ENCODE data around the gene SLC39A11. TPM values are rescaled to one million over a fixed set of nuclear protein-coding genes. Genes with fewer than 3 reads are reported as not detected.
"Not testable (repeated sequence)": the region's sequence is repeated elsewhere in the genome, so short reads cannot be mapped to it uniquely, and the experiment has no call there.

Gene SLC39A11
- total RNA-seq, 1 experiment from 2014 or later, result 8.6 TPM

DNA sequence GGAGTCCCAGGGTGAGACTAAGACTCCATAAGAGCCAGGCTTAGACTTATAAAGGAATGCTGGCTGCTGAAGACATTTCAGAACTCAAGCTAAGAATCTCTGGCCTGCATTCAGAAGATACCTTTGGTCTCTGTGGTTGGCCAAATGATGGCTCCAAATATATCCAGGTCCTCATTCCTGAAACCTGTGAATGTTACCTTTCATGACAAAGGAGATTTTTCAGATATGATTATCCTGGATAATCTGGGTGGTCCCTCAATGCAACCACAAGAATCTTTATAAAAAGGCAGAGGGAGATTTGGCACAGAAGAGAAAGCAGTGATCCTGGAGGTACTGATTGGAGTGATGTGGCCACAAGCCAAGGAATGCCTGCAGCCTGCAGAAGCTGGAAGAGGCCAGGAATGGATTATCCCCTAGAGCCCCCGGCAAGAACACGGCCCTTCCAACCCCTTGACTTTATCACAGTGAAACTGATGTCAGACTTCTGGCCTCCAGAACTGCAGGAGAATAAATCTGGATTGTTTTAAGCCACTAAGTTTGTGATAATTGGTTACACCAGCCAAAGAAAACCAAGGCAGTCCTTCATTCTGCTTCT lies 253.3 kb downstream of the SLC39A11 start:
- DNase-seq (ENCODE audit: low read depth), result no peak

DNA sequence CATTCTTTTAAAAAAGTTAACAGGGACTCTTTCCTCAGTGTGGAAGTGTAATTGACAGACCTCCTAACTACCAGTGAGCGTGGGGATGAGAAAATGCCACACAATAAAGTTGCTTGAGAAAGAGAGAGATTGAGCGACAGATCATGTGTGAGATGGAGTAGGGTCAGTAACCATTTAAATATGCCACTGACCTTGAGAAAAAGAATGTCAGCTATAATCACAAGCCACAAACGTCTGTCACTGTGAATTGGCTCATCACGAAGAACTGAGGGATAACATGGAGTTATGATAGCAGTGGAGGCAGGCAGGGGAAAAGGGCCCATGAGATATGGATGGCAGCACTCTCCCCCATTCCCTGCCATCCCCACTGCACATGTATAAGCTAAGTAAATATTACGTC lies 253.9 kb downstream of the SLC39A11 start:
- DNase-seq (ENCODE audit: low read depth), result peak; percentile 53

DNA sequence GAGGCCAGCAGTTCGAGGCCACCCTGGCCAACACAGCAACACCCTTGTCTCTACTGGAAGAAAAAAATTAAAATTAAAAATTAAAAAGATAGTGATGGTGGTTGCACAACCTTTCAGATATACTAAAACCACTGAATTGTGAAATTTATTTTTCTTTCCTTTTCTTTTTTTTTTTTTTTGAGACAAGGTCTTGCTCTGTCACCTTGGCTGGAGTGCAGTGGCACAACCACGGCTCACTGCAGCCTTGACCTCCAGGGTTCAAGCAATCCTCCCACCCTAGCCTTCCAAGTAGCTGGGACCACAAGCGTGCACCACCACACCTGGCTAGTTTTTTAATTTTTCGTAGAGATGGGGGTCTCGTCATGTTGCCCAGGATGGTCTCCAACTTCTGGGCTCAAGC lies 254.4 kb downstream of the SLC39A11 start:
- DNase-seq (ENCODE audit: low read depth), result no peak

DNA sequence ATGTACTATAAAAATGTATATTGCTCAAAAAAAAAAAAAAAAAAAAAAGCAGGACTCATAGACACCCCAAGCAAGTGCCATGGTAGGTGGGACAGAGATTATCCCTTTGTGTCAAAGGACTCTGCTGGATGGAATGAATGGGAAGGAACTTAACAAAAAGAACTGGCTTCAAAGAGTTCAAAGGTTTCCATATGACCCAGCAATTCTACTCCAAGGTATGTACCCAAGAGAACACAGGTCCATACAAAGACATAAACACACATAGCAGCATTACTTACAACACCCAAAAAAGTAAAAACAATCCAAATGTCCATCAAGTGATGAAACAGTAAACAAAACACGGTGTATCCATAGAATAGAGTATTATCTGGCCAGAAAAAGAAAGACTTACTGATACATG lies 255.2 kb downstream of the SLC39A11 start:
- DNase-seq (ENCODE audit: low read depth), result no peak

GRCh38 chr17:72833128-72833765 lies 259.2 kb downstream of the SLC39A11 start:
- DNase-seq (ENCODE audit: low read depth), result no peak

DNA sequence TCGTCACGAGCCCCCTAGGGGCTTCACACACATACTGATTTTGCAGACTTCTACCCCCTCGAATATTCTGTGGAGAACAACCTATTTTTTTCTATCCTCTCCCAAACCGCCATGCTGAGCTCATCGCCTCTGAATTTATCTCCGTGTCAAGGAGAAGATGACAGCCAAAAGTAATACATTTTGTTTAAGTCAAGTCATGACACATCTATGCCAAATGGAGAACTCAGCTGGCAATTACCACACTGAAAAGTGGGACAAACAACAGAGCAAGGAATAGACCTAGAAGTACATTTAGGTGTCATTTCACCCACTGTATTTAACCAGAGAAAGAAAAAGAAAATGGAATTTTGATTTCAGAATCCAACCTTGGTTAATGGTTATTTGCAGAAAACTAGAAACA lies 260.2 kb downstream of the SLC39A11 start:
- DNase-seq (ENCODE audit: low read depth), result no peak

- DNase-seq (ENCODE audit: low read depth), result no peak
These were observed 262.6 kb downstream of the SLC39A11 start for GRCh38 chr17:72829883-72830282.

DNA sequence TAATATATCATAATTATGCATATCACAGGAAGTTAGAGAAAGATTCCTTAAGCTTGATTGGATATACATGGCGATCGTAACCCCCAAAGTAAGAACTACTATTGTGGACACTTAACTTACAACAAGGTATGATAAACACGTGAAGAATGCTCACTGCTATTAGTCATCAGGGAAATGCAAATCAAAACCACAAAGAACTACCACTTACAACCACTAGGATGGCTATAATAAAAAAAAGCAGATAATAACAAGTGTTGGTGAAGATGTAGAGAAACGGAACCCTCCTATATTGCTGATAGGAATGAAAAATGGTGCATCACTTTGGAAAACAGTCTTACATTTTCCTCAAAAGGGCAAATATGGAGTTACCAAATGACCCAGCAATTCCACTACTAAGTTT lies 265.9 kb downstream of the SLC39A11 start:
- DNase-seq (ENCODE audit: low read depth), result peak; percentile 22

DNA sequence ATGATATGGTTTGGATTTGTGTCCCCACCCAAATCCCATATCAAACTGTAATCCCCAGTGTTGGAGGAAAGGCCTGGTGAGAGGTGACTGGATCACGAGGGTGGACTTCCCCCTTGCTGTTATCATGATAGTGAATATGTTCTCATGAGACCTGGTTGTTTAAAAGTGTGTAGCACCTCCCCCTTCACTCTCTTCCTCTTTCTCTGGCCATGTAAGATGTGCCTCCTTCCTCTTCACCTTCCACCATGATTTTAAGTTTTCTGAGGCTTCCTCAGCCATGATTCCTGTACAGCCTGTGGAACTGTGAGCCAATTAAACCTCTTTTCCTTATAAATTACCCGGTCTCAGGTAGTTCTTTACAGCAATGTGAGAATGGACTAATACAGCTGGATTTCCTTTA lies 266.4 kb downstream of the SLC39A11 start:
- not testable (repeated sequence) for DNase-seq (ENCODE audit: low read depth)

GRCh38 chr17:72825218-72825617 lies 267.3 kb downstream of the SLC39A11 start:
- no peak for DNase-seq (ENCODE audit: low read depth)

GRCh38 chr17:72824267-72824666 lies 268.2 kb downstream of the SLC39A11 start:
- not testable (repeated sequence) for DNase-seq (ENCODE audit: low read depth)

GRCh38 chr17:72822358-72823023 lies 270.0 kb downstream of the SLC39A11 start:
- DNase-seq (ENCODE audit: low read depth), result peak; percentile 31

- DNase-seq (ENCODE audit: low read depth), result no peak
These were observed 276.1 kb downstream of the SLC39A11 start for GRCh38 chr17:72816406-72816805.

DNA sequence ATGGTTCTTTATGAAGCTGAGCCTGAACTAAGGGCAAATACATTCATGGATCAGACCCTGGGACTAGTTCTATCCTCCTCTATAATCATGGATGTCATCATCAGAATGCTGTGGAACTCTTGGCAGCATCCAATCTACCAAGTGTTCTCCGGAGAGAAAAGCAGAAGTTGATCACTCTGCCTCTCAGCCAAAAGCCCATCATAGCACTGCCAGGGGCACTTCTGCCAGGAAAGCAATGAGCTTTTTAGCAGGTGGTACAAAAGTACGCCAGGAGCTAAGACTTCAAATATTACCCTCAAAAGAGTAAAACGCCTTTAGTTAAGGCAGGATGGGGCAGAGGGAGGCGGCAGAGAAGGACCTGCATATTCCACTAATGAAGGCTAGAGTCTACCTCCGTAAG lies 279.0 kb downstream of the SLC39A11 start:
- no peak for DNase-seq (ENCODE audit: low read depth)

GRCh38 chr17:72812823-72813222 lies 279.7 kb downstream of the SLC39A11 start:
- peak; percentile 79 for DNase-seq (ENCODE audit: low read depth)

DNA sequence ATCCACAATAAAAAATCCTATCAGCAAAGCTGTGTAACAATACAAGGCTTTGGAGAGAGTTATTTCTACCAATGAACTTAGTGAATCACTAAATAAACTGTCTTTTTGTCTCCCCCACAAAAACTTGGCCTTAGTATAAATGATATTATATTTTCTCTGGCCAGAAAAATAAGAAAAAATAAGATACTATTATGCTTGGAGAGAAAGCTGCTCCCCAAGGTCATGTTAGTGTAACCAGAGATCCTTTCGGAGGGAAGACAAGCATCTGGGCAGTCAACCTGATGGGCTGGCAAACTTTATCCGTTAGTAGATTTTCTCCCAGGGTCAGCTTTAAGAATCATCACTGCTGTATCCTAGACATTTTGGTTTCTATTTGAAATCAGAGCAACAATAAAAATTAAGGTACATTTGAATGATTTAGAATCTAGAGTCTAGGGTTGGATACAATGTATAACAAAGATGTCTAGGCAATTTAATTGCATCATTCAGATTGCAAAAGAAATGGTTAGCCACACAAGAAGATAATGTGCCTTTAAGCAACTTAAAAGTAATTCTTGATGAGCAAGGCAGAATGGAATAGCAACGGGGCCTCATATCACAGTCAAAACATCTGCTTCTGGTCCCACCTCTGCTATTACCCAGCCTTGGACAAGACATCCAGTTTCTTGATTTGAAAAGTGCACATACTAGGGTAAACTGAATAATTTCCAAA lies 280.4 kb downstream of the SLC39A11 start:
- no peak for DNase-seq (ENCODE audit: low read depth)

- no peak for DNase-seq (ENCODE audit: low read depth)
These were observed 281.4 kb downstream of the SLC39A11 start for GRCh38 chr17:72810991-72811508.

DNA sequence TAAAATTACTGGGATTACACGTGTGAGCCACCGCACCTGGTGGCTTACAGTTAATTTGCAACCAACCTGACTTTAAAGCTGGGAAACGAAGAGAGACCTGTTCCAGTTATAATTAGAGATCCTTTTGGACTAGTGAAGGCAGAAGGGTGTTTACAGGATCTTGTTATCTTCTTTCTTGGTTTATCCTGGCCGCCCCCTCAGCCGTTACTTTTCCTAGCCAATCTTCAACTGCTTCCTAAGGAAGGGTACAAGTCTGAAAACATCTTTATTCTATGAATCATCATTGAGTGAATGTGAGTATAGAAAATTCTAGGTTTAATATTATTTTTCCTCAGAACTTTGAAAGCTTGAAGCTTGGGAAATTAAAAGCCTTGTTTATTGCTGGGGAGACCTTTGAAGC lies 286.5 kb downstream of the SLC39A11 start:
- no peak for DNase-seq (ENCODE audit: low read depth)

- DNase-seq (ENCODE audit: low read depth), result no peak
These were observed 287.4 kb downstream of the SLC39A11 start for GRCh38 chr17:72804949-72805707.

DNA sequence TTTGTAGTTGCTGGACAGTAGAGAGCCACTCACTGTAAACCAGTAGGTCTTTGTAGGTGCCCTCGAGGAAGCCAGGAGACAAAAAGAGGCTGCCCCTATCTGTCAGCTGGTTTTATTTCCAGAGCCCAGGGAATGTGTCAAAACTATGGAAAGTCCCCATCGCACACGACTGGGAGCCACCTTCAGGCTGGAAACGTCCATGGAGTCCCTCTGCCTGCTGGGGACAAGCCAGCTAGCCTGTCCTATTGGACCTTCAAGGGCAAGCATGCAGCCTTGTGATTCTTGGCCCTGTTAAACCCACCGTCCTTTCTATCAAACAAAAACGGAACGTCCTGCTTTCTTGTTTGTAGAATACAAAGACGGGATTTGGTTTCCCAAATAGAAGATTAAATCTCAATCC lies 289.8 kb downstream of the SLC39A11 start:
- no peak for DNase-seq (ENCODE audit: low read depth)

DNA sequence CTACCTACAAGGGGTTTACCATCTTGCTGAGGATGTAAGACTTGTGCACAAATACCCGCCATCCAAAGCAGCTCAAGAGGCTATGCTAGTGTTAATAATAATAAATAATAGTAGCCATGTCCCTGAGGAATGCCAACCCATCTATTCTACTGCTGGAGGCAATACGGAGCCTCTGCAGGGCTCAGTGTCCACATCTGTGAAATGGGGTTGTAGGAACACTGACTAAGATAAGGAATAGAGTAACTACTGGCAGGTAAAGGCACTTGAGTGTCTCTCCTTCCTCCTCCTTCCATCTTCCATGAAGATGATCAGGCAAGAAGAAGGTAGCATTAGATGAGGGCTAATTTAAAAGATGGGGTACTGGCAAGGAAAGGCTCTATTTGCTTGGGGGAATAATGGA lies 295.3 kb downstream of the SLC39A11 start:
- no peak for DNase-seq (ENCODE audit: low read depth)
